GM12878 (cell line): Measurements from ENCODE around the gene KIAA1328. TPM values are rescaled to one million over a fixed set of nuclear protein-coding genes. Genes with fewer than 3 reads are reported as not detected.
"Not testable (repeated sequence)": the region's sequence is repeated elsewhere in the genome, so short reads cannot be mapped to it uniquely, and the experiment has no call there.

ENCODE experiments used
- ATAC-seq: fragments of 200-7000 bp; cut with Tn5 transposase; 3 replicates; pipeline ENCODE4 v1.9.1; 2020; ENCODE audit warnings: mild to moderate bottlenecking, moderate library complexity
- BruUV-seq: library from RNA; stranded (reverse); fragments of 400-500 nt; replicated peaks from 2 replicates; lab custom pipeline; 2021; lab: Mats Ljungman, UMichigan
- CTCF ChIA-PET: fragments of 300-600 bp; sonication (Branson Sonifier 250); formaldehyde crosslinking; extraction: SDS; loops from one replicate; lab custom pipeline; 2021; ENCODE audit warnings: inconsistent platforms; lab: Yijun Ruan, JAX
- POLR2A ChIA-PET: fragments of 350-600 bp; formaldehyde crosslinking; extraction: SDS; loops from one replicate; lab custom pipeline; 2021; ENCODE audit warnings: inconsistent platforms; lab: Charles Lee
- RAD21 ChIA-PET: fragments of 300-600 bp; sonication (Branson Sonifier 250); formaldehyde crosslinking; loops from one replicate; lab custom pipeline; 2023; ENCODE audit warnings: antibody characterized with exemption; ENCODE audit not compliant: unreplicated experiment; lab: Charles Lee
- SMC1A ChIA-PET: fragments of 300-600 bp; sonication (Branson Sonifier 250); formaldehyde crosslinking; loops from one replicate; lab custom pipeline; 2023; ENCODE audit not compliant: unreplicated experiment, uncharacterized antibody; lab: Charles Lee
- DNase-seq: peaks from one replicate; pipeline ENCODE4 v3.0.0-alpha.2; 2011; ENCODE audit warnings: low read depth, low spot score
- FAIRE-seq: peaks from 3 replicates; lab custom pipeline; 2011; peaks lifted over from hg19 to GRCh38; lab: Jason Lieb, UNC
- H2AFZ ChIP-seq: 2 replicates; pipeline ENCODE4 v1.6.0; 2011; ENCODE audit warnings: low read depth, low read length, control low read depth; ENCODE audit not compliant: control insufficient read depth
- H3K27ac ChIP-seq: 2 replicates; pipeline ENCODE4 v1.5.1; 2011; ENCODE audit warnings: control low read depth; ENCODE audit not compliant: control insufficient read depth, insufficient read depth
- H3K27me3 ChIP-seq, 2 experiments: replicated peaks in 1 of 2; 2 replicates each; pipeline versions ENCODE4 v1.6.0 to v1.6.1; 2011; ENCODE audit warnings: low read length in 1 of 2; ENCODE audit not compliant: control insufficient read depth in 2 of 2, insufficient read depth in 2 of 2
- H3K36me3 ChIP-seq, 2 experiments: 2 replicates each; pipeline ENCODE4 v1.5.1; 2011; ENCODE audit warnings: low read length in 1 of 2; ENCODE audit not compliant: control insufficient read depth in 2 of 2, insufficient read depth in 2 of 2
- H3K4me1 ChIP-seq: 2 replicates; pipeline ENCODE4 v1.6.1; 2011; ENCODE audit warnings: mild to moderate bottlenecking, low read length, moderate library complexity, mixed read lengths; ENCODE audit not compliant: control insufficient read depth, insufficient read depth
- H3K4me2 ChIP-seq: 2 replicates; pipeline ENCODE4 v1.6.0; 2011; ENCODE audit warnings: control low read depth; ENCODE audit not compliant: control insufficient read depth, insufficient read depth
- H3K4me3 ChIP-seq: fragments of 200-600 bp; sonication (generic); 2 replicates; pipeline ENCODE4 v1.5.1; 2016
- H3K79me2 ChIP-seq: 2 replicates; pipeline ENCODE4 v1.6.0; 2011; ENCODE audit warnings: low read length; ENCODE audit not compliant: control insufficient read depth, insufficient read depth
- H3K9ac ChIP-seq: 2 replicates; pipeline ENCODE4 v1.8.0; 2011; ENCODE audit warnings: low read length, control low read depth, mixed read lengths; ENCODE audit not compliant: control insufficient read depth, insufficient read depth
- H3K9me3 ChIP-seq: replicated peaks from 3 replicates; pipeline ENCODE4 v1.5.1; 2011; ENCODE audit warnings: mild to moderate bottlenecking, low read length; ENCODE audit not compliant: control insufficient read depth, insufficient read depth
- H4K20me1 ChIP-seq: 2 replicates; pipeline ENCODE4 v1.6.0; 2011; ENCODE audit not compliant: control insufficient read depth, insufficient read depth
- ATF7 ChIP-seq: fragments of 450-650 bp; IDR thresholded peaks from 2 replicates; pipeline ENCODE4 v1.6.1; 2016; ENCODE audit warnings: low read depth, mild to moderate bottlenecking
- EED ChIP-seq: sonication (generic); IDR thresholded peaks from 2 replicates; pipeline ENCODE4 v1.6.1; 2016; ENCODE audit warnings: antibody characterized with exemption, low read depth
- GATAD2B ChIP-seq: fragments of 450-650 bp; conservative IDR thresholded peaks from 2 replicates; pipeline ENCODE4 v1.6.1; 2017; ENCODE audit warnings: low read depth, mild to moderate bottlenecking, moderate library complexity
- JUND ChIP-seq: IDR thresholded peaks from 2 replicates; pipeline ENCODE4 v1.6.1; 2012; ENCODE audit warnings: low read depth, mild to moderate bottlenecking, low read length, improper control_type of control experiment, moderate library complexity
- NR2F1 ChIP-seq: fragments of 450-650 bp; conservative IDR thresholded peaks from 2 replicates; pipeline ENCODE4 v1.6.1; 2017; ENCODE audit warnings: mild to moderate bottlenecking
- NRF1 ChIP-seq: conservative IDR thresholded peaks from 2 replicates; pipeline ENCODE4 v1.6.1; 2011; ENCODE audit warnings: mild to moderate bottlenecking, low read depth, low read length, improper control_type of control experiment
- RELA ChIP-seq: fragments of 450-650 bp; IDR thresholded peaks from 2 replicates; pipeline ENCODE4 v1.8.0; 2014; ENCODE audit warnings: borderline replicate concordance; ENCODE audit not compliant: partially characterized antibody
- WGBS: methylation state at CpG from one replicate; pipeline ENCODE4 v1.1.6; 2016; ENCODE audit warnings: low lambda C conversion rate; ENCODE audit not compliant: insufficient replicate concordance, insufficient coverage; ENCODE audit errors: missing lambda C conversion rate; 5-methylcytosine and 5-hydroxymethylcytosine counted together
- in situ Hi-C: fragments of 300-500 bp; cut with MboI; formaldehyde crosslinking; loops from 9 replicates; pipeline ENCODE4 v1.14.3; 2018; ENCODE audit warnings: mixed read lengths
- intact Hi-C: fragments of 100-400 bp; cut with micrococcal nuclease; formaldehyde crosslinking; loops from one replicate; pipeline ENCODE4 v1.14.2; 2022; ENCODE audit not compliant: unreplicated experiment
- polyA plus RNA-seq, 11 experiments: library from polyadenylated mRNA; depleted of rRNA in 4 of 11; unstranded in 6 of 11; stranded (reverse) in 5 of 11; fragments of >200 nt; fragmentation: Nextera tagmentation in 4 of 11; fragmentation: Illumina TruSeq in 1 of 11; extraction: Ambion mirVana in 4 of 11; extraction: Trizol in 1 of 11; gene quantifications; 1 replicate in 1 of 11; 2 replicates in 10 of 11; pipeline versions ENCODE4 v1.2.1 to v1.2.3, GENCODE V29; 2011 to 2016; ENCODE audit warnings: inconsistent platforms in 2 of 11, missing spikeins in 2 of 11, low read depth in 1 of 11
- total RNA-seq, 4 experiments: library from RNA; depleted of rRNA in 3 of 4; stranded (reverse); fragments of >200 nt in 3 of 4; fragmentation: Illumina TruSeq in 1 of 4; extraction: Trizol in 1 of 4; gene quantifications; 2 replicates each; pipeline versions ENCODE4 v1.2.1 to v1.2.3, GENCODE V29; 2013 to 2021
- TF ChIP-seq, protein P1 (sequence below): fragments of 450-650 bp; IDR thresholded peaks from 2 replicates; pipeline ENCODE4 v1.6.1; 2016; ENCODE audit warnings: mild to moderate bottlenecking, moderate library complexity, borderline replicate concordance
- TF ChIP-seq, protein P2 (sequence below): fragments of 450-650 bp; conservative IDR thresholded peaks from 2 replicates; pipeline ENCODE4 v1.6.1; 2017; ENCODE audit warnings: mild to moderate bottlenecking, moderate library complexity
- TF ChIP-seq, protein P3 (sequence below): IDR thresholded peaks from 2 replicates; pipeline ENCODE4 v1.6.1; 2011; ENCODE audit warnings: mild to moderate bottlenecking, low read depth, low read length, moderate library complexity; ENCODE audit not compliant: insufficient replicate concordance

KIAA1328 gene
- total and polyA plus RNA-seq, 10 of the 15 experiments (the other 5 are each of a cell fraction or from before 2014, with no cell fraction given): 3.1 to 7.1 (median 4.6) TPM

GRCh38 chr18:36879796-36880195, 50.9 kb downstream of the KIAA1328 start:
- H3K4me3 ChIP-seq, FAIRE-seq, H4K20me1 ChIP-seq, H3K4me2 ChIP-seq, H3K9me3 ChIP-seq, H3K9ac ChIP-seq, RAD21 ChIA-PET, in situ Hi-C loops, H3K36me3 ChIP-seq, intact Hi-C loops, POLR2A ChIA-PET, H2AFZ ChIP-seq, CTCF ChIA-PET, H3K27me3 ChIP-seq, H3K4me1 ChIP-seq, ATAC-seq, DNase-seq, H3K79me2 ChIP-seq, BruUV-seq, H3K27ac ChIP-seq, SMC1A ChIA-PET: not testable (repeated sequence)
- 96% methylated on average over 3 of the region's 3 CpGs for WGBS

DNA sequence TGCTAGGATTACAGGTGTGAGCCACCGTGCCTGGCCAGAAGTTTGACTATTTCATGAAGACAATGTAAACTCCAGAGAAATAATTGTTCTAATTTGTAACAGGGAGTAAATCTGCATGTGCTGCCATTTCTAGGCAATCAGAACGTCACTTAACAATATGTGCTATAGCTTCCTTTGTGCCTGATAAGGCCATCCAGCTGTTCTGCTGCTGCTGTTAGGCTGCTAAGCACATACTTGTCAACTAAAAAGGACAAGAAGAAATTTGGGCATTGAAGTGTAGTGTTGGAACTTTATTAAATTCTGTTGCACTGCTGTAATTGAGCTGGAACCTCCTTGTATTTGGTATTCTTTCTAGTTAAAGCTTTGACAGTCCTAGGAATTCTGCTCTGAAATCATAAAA, 57.1 kb downstream of the KIAA1328 start:
- no peak overlapping the region for H3K4me3 ChIP-seq
- POLR2A ChIA-PET: no interaction called here
- BruUV-seq: no TSS peak
- TF ChIP-seq JUND (no peak), GATAD2B (no peak), NR2F1 (no peak), EED (no peak), RELA (no peak), NRF1 (no peak), ATF7 (no peak)
- TF ChIP-seq, protein P1, sequence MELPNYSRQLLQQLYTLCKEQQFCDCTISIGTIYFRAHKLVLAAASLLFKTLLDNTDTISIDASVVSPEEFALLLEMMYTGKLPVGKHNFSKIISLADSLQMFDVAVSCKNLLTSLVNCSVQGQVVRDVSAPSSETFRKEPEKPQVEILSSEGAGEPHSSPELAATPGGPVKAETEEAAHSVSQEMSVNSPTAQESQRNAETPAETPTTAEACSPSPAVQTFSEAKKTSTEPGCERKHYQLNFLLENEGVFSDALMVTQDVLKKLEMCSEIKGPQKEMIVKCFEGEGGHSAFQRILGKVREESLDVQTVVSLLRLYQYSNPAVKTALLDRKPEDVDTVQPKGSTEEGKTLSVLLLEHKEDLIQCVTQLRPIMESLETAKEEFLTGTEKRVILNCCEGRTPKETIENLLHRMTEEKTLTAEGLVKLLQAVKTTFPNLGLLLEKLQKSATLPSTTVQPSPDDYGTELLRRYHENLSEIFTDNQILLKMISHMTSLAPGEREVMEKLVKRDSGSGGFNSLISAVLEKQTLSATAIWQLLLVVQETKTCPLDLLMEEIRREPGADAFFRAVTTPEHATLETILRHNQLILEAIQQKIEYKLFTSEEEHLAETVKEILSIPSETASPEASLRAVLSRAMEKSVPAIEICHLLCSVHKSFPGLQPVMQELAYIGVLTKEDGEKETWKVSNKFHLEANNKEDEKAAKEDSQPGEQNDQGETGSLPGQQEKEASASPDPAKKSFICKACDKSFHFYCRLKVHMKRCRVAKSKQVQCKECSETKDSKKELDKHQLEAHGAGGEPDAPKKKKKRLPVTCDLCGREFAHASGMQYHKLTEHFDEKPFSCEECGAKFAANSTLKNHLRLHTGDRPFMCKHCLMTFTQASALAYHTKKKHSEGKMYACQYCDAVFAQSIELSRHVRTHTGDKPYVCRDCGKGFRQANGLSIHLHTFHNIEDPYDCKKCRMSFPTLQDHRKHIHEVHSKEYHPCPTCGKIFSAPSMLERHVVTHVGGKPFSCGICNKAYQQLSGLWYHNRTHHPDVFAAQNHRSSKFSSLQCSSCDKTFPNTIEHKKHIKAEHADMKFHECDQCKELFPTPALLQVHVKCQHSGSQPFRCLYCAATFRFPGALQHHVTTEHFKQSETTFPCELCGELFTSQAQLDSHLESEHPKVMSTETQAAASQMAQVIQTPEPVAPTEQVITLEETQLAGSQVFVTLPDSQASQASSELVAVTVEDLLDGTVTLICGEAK: no peak
- TF ChIP-seq, protein P2, sequence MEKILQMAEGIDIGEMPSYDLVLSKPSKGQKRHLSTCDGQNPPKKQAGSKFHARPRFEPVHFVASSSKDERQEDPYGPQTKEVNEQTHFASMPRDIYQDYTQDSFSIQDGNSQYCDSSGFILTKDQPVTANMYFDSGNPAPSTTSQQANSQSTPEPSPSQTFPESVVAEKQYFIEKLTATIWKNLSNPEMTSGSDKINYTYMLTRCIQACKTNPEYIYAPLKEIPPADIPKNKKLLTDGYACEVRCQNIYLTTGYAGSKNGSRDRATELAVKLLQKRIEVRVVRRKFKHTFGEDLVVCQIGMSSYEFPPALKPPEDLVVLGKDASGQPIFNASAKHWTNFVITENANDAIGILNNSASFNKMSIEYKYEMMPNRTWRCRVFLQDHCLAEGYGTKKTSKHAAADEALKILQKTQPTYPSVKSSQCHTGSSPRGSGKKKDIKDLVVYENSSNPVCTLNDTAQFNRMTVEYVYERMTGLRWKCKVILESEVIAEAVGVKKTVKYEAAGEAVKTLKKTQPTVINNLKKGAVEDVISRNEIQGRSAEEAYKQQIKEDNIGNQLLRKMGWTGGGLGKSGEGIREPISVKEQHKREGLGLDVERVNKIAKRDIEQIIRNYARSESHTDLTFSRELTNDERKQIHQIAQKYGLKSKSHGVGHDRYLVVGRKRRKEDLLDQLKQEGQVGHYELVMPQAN: no peak
- TF ChIP-seq, protein P3, sequence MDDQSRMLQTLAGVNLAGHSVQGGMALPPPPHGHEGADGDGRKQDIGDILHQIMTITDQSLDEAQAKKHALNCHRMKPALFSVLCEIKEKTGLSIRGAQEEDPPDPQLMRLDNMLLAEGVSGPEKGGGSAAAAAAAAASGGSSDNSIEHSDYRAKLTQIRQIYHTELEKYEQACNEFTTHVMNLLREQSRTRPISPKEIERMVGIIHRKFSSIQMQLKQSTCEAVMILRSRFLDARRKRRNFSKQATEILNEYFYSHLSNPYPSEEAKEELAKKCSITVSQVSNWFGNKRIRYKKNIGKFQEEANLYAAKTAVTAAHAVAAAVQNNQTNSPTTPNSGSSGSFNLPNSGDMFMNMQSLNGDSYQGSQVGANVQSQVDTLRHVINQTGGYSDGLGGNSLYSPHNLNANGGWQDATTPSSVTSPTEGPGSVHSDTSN: no peak

More for the DNA sequence above, 57.1 kb downstream of the KIAA1328 start:
- 100% methylated on average over 2 of the region's 2 CpGs for WGBS
- no peak for FAIRE-seq
- H3K27me3 ChIP-seq: no peaks in the 10 kb centered on the region
- no peak overlapping the region for H3K4me2 ChIP-seq
- no peak overlapping the region for H2AFZ ChIP-seq
- no peaks in the 10 kb centered on the region for H3K9me3 ChIP-seq
- no peak overlapping the region for H3K9ac ChIP-seq
- no peak for DNase-seq
- in situ Hi-C loops: no loop called here
- no peaks in the 10 kb centered on the region for H3K36me3 ChIP-seq
- H3K27ac ChIP-seq: no peak overlapping the region
- SMC1A ChIA-PET: interaction anchor here (0.8 to 1.4 kb wide), 3 partner anchors 9 to 98 kb away, joined by 3 read pairs; no protein-coding TSS in a partner anchor
- no peak for ATAC-seq
- intact Hi-C loops: no loop called here
- RAD21 ChIA-PET: no interaction called here
- no peaks in the 10 kb centered on the region for H4K20me1 ChIP-seq
- no peaks in the 10 kb centered on the region for H3K4me1 ChIP-seq
- CTCF ChIA-PET: interaction anchor here (1.4 kb wide), 1 partner anchor 18 kb away, joined by 3 read pairs; no protein-coding TSS in a partner anchor
- no peaks in the 10 kb centered on the region for H3K79me2 ChIP-seq
